ENCODE results near the gene BCHE. TPM values are rescaled to one million over a fixed set of nuclear protein-coding genes. Genes with fewer than 3 reads are reported as not detected.

BCHE gene
- polyA plus RNA-seq, 1 experiment: 3.1 TPM

- Histone ChIP-seq H3K27ac (ENCODE audit: low read depth, low read length) (no peak overlapping the region), H3K27me3 (ENCODE audit: control insufficient read depth, insufficient read depth, low read length) (no peaks in the 10 kb centered on the region), H3K4me3 (ENCODE audit: low read depth, low read length) (no peak overlapping the region), H3K9me3 (ENCODE audit: control insufficient read depth, insufficient read depth, low read length) (no peaks in the 10 kb centered on the region)
- ChIA-PET POLR2A (no interaction called here), CTCF (interaction anchor here (1.0 kb wide), 1 partner anchor 27 kb away, joined by 3 read pairs; no protein-coding TSS in a partner anchor)
- DNase-seq (ENCODE audit: low read depth, low spot score): no peak
- TF ChIP-seq CTCF (IDR thresholded peaks at IDR 0.05; ENCODE audit: low read depth, low read length): no peak
Measured at GRCh38 chr3:165827233-165827632, 10.0 kb downstream of the BCHE start.

GRCh38 chr3:165820671-165821123 is 16.5 kb downstream of the BCHE start:
- Histone ChIP-seq H3K27ac (ENCODE audit: low read depth, low read length) (no peak overlapping the region), H3K4me3 (ENCODE audit: low read depth, low read length) (no peak overlapping the region), H3K9me3 (ENCODE audit: control insufficient read depth, insufficient read depth, low read length) (no peaks in the 10 kb centered on the region), H3K27me3 (ENCODE audit: control insufficient read depth, insufficient read depth, low read length) (no peaks in the 10 kb centered on the region)
- ChIA-PET CTCF (no interaction called here), POLR2A (no interaction called here)
- no peak for TF ChIP-seq CTCF (IDR thresholded peaks at IDR 0.05; ENCODE audit: low read depth, low read length)
- DNase-seq (ENCODE audit: low read depth, low spot score): no peak

GRCh38 chr3:165817160-165817709 is 20.0 kb downstream of the BCHE start:
- POLR2A ChIA-PET: no interaction called here
- no peak for DNase-seq (ENCODE audit: low read depth, low spot score)
- CTCF ChIA-PET: no interaction called here
- Histone ChIP-seq H3K27ac (ENCODE audit: low read depth, low read length) (no peak overlapping the region), H3K4me3 (ENCODE audit: low read depth, low read length) (no peak overlapping the region), H3K9me3 (ENCODE audit: control insufficient read depth, insufficient read depth, low read length) (no peaks in the 10 kb centered on the region), H3K27me3 (ENCODE audit: control insufficient read depth, insufficient read depth, low read length) (no peaks in the 10 kb centered on the region)
- TF ChIP-seq CTCF (IDR thresholded peaks at IDR 0.05; ENCODE audit: low read depth, low read length): no peak

- POLR2A ChIA-PET: no interaction called here
- Histone ChIP-seq H3K4me3 (ENCODE audit: low read depth, low read length) (no peak overlapping the region), H3K27ac (ENCODE audit: low read depth, low read length) (no peak overlapping the region), H3K9me3 (ENCODE audit: control insufficient read depth, insufficient read depth, low read length) (no peaks in the 10 kb centered on the region), H3K27me3 (ENCODE audit: control insufficient read depth, insufficient read depth, low read length) (no peaks in the 10 kb centered on the region)
- no peak for TF ChIP-seq CTCF (IDR thresholded peaks at IDR 0.05; ENCODE audit: low read depth, low read length)
- no peak for DNase-seq (ENCODE audit: low read depth, low spot score)
- CTCF ChIA-PET: no interaction called here
Measured at GRCh38 chr3:165816209-165816608, 21.0 kb downstream of the BCHE start.

GRCh38 chr3:165815682-165816081 is 21.5 kb downstream of the BCHE start:
- DNase-seq (ENCODE audit: low read depth, low spot score): no peak
- no peak overlapping the region for H3K4me3 ChIP-seq (ENCODE audit: low read depth, low read length)
- no peaks in the 10 kb centered on the region for H3K9me3 ChIP-seq (ENCODE audit: control insufficient read depth, insufficient read depth, low read length)
- no peak overlapping the region for H3K27ac ChIP-seq (ENCODE audit: low read depth, low read length)
- ChIA-PET POLR2A (no interaction called here), CTCF (no interaction called here)
- no peak for TF ChIP-seq CTCF (IDR thresholded peaks at IDR 0.05; ENCODE audit: low read depth, low read length)
- H3K27me3 ChIP-seq (ENCODE audit: control insufficient read depth, insufficient read depth, low read length): no peaks in the 10 kb centered on the region

Measured in AG04450 (cell line).